HFFc6 (cell line): ENCODE measurements around the gene ELF2. TPM values are rescaled to one million over a fixed set of nuclear protein-coding genes. Genes with fewer than 3 reads are reported as not detected.
A peak's percentile ranks its signal among the peaks of the same experiment; 100 is the strongest.
"Not testable (repeated sequence)": the region's sequence is repeated elsewhere in the genome, so short reads cannot be mapped to it uniquely, and the experiment has no call there.

ENCODE experiments used
- DNase-seq: peaks from one replicate; pipeline ENCODE4 v3.0.0-alpha.2; 2018
- H3K27ac Mint-ChIP-seq: 2 replicates; pipeline ENCODE4 v1.8.0; 2020; ENCODE audit warnings: mild to moderate bottlenecking, mixed read lengths
- H3K27me3 Mint-ChIP-seq: 2 replicates; pipeline ENCODE4 v1.8.0; 2021; ENCODE audit warnings: mild to moderate bottlenecking, moderate library complexity, mixed read lengths; ENCODE audit not compliant: insufficient read depth
- H3K36me3 Mint-ChIP-seq: 2 replicates; pipeline ENCODE4 v1.8.0; 2021; ENCODE audit warnings: low read depth, mixed read lengths
- H3K4me1 Mint-ChIP-seq: 2 replicates; pipeline ENCODE4 v1.8.0; 2020; ENCODE audit warnings: low read depth, mixed read lengths
- H3K4me3 Mint-ChIP-seq: 2 replicates; pipeline ENCODE4 v1.8.0; 2020; ENCODE audit warnings: mild to moderate bottlenecking, moderate library complexity, mixed read lengths
- H3K9me3 Mint-ChIP-seq: 2 replicates; pipeline ENCODE4 v1.8.0; 2020; ENCODE audit warnings: mild to moderate bottlenecking, mixed read lengths
- total RNA-seq, 6 experiments: library from RNA; stranded (reverse); fragmentation: NEBNext Ultra II Directional; extraction: Animal tissue kit (Norgen Biotek cat#: 25700); gene quantifications; 2 replicates in 1 of 6; 3 replicates in 5 of 6; pipeline ENCODE4 v1.2.3, GENCODE V29; 2021
- TF ChIP-seq, protein P1 (sequence below): fragments of 200-600 bp; sonication (generic); IDR thresholded peaks from 2 replicates; pipeline ENCODE4 v1.5.0; 2021; ENCODE audit warnings: antibody characterized with exemption, mild to moderate bottlenecking

ELF2 gene
- total RNA-seq, 6 experiments from 2014 or later = 17.6 to 23.3 (median 21.1) TPM

DNA sequence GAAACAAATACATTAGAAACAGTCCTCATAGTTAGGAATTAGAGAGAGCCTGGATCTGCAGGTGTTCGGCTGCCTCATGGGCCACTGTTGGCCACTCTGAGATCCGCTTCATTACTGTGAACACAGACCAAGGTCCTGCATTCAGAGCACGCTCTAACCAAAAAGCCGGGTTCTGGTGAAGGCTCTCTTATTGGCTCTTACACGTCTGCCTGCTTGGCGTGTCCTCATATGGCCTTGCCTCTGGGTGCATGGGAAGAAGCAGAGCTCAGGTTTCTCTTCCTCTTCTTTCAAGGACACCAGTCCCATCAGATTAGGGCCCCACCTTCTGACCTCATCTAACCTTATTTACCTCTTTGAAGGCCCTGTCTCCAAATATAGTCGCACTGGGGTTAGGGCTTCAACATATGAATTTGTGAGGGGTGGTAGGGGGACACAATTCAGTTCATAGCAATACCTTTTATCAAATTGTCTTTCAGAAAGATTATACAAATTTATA lies 37.1 kb upstream of the ELF2 start:
- no peaks in the 10 kb centered on the region for H3K9me3 Mint-ChIP-seq
- H3K27ac Mint-ChIP-seq = no peak overlapping the region
- TF ChIP-seq, protein P1, sequence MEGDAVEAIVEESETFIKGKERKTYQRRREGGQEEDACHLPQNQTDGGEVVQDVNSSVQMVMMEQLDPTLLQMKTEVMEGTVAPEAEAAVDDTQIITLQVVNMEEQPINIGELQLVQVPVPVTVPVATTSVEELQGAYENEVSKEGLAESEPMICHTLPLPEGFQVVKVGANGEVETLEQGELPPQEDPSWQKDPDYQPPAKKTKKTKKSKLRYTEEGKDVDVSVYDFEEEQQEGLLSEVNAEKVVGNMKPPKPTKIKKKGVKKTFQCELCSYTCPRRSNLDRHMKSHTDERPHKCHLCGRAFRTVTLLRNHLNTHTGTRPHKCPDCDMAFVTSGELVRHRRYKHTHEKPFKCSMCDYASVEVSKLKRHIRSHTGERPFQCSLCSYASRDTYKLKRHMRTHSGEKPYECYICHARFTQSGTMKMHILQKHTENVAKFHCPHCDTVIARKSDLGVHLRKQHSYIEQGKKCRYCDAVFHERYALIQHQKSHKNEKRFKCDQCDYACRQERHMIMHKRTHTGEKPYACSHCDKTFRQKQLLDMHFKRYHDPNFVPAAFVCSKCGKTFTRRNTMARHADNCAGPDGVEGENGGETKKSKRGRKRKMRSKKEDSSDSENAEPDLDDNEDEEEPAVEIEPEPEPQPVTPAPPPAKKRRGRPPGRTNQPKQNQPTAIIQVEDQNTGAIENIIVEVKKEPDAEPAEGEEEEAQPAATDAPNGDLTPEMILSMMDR = no peak
- no peak for DNase-seq
- H3K4me1 Mint-ChIP-seq = no peaks in the 10 kb centered on the region
- H3K4me3 Mint-ChIP-seq = no peak overlapping the region
- peaks cover 10% of the 10 kb centered on the region for H3K27me3 Mint-ChIP-seq
- no peaks in the 10 kb centered on the region for H3K36me3 Mint-ChIP-seq

DNA sequence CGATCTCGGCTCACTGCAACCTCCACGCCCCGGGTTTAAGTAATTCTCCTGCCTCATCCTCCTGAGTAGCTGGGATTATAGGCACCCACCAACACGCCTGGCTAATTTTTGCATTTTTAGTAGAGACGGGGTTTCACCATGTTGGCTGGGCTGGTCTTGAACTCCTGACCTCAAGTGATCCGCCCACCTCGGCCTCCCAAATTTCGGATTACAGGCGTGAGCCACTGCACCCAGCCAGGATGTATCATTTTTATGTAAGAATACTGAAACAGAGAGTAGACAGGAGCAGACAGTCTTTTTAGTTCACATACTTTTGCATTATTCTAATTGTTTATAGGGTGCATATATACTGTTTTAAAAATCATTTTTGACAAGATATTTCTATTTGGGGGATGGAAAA lies 36.6 kb upstream of the ELF2 start:
- DNase-seq, H3K9me3 Mint-ChIP-seq, H3K4me3 Mint-ChIP-seq, H3K27ac Mint-ChIP-seq, H3K27me3 Mint-ChIP-seq, H3K4me1 Mint-ChIP-seq, H3K36me3 Mint-ChIP-seq: not testable (repeated sequence)

DNA sequence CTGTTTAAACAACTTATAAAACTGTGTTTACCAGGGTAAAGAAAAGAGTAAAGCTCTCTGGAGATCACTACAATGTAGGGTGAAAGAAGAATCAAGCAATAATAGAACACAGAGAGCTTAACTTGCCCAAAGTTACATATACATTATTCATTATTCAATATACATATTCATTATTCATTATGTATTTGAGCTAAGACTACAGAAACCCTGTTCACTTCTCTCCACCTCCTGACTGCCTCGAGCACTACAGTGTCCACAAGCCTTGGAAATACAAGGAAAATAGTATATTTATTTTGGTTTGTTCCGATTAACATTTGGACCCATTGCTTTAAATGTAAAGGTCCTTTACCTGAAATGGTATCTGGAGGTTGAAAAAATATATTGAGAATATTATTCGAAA lies 35.9 kb upstream of the ELF2 start:
- Mint-ChIP-seq H3K27me3 (peaks cover 9% of the 10 kb centered on the region), H3K36me3 (no peaks in the 10 kb centered on the region), H3K4me1 (peaks cover 11% of the 10 kb centered on the region), H3K27ac (no peak overlapping the region), H3K9me3 (no peaks in the 10 kb centered on the region), H3K4me3 (no peak overlapping the region)
- DNase-seq = no peak
- TF ChIP-seq, protein P1 = no peak

DNA sequence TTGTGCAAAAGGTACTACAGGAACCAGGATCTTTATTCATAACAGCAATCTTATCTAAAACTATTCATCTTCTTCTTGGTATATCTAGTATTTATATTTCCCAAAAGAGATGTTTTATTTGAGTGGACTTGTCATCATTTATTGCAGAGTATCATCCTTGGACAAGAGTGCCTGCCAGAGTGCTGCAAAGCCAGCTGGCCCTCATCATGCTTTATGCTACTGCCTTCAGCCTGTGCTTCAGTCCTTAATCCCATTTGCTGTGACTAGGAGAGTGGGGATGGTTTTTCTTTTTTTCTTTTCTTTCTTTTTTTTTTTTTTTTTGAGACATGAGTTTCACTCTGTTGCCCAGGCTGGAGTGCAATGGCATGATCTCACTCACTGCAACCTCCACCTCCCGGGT lies 33.5 kb upstream of the ELF2 start:
- no peaks in the 10 kb centered on the region for H3K9me3 Mint-ChIP-seq
- no peak overlapping the region for H3K27ac Mint-ChIP-seq
- no peaks in the 10 kb centered on the region for H3K36me3 Mint-ChIP-seq
- H3K4me3 Mint-ChIP-seq = no peak overlapping the region
- TF ChIP-seq, protein P1 = no peak
- peaks cover 5% of the 10 kb centered on the region for H3K27me3 Mint-ChIP-seq
- no peak for DNase-seq
- peaks cover 15% of the 10 kb centered on the region for H3K4me1 Mint-ChIP-seq

DNA sequence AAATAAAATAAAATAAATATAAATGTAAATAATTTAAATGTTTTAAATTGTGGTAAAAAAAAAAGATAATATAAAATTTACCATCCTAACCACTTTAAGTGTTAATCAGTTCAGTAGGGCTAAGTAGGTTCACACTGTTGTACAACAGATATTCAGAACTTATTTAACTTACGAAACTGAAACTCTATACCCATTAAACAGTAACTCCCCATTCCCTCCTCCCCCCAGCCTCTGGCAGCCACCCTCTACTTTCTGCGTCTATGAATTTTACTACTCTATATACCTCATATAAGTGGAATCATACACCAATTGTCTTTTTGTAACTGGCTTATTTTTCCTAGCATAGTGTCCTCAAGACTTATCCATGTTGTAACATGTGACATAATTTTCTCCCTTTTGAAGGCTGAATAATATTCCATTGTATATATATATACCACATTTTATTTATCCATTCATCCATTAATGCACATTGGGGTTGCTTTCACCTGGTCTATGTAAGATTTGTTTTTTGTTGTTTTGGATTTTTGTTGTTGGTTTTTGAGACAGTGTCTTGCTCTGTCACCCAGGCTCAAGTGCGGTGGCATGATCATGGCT lies 32.5 kb upstream of the ELF2 start:
- no peak overlapping the region for H3K27ac Mint-ChIP-seq
- peaks cover 2% of the 10 kb centered on the region; the same call in 1 of the 2 replicates for H3K27me3 Mint-ChIP-seq
- H3K4me3 Mint-ChIP-seq = no peak overlapping the region
- no peak for DNase-seq
- H3K36me3 Mint-ChIP-seq = no peaks in the 10 kb centered on the region
- peaks cover 15% of the 10 kb centered on the region for H3K4me1 Mint-ChIP-seq
- TF ChIP-seq, protein P1 = no peak
- no peaks in the 10 kb centered on the region for H3K9me3 Mint-ChIP-seq

DNA sequence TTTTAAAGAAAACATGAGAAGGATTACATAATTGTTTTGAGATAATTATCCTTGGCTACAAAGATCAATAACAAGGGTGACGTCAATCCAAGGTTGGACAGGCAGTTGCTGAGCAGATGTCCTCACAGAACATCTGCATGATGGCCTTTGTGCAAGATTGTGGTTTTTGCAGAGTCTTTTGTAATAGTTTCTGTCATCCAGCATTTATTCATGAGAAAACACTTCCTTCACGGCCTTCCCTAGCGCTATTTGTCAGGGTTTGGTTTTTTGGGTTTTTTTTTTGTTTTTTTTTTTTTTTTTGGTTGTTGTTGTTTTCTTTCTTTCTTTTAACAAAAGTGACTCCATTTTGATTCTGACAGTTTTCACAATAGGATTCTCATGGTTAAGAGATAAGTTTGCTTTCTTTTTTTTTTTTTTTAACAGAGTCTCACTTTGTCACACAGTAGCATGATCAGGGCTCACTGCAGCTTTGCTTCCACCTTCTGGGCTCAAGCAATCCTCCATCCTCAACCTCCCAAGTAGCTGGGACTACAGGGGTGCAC lies 31.5 kb upstream of the ELF2 start:
- Mint-ChIP-seq H3K4me1 (peaks cover 15% of the 10 kb centered on the region), H3K36me3 (no peaks in the 10 kb centered on the region), H3K9me3 (no peaks in the 10 kb centered on the region), H3K27ac (no peak overlapping the region), H3K27me3 (no peaks in the 10 kb centered on the region), H3K4me3 (no peak overlapping the region)
- TF ChIP-seq, protein P1 = no peak
- DNase-seq = peak; percentile 80
